Neutrophil (primary cell): ENCODE measurements around the gene RNASE11.
"Not testable (repeated sequence)": the region's sequence is repeated elsewhere in the genome, so short reads cannot be mapped to it uniquely, and the experiment has no call there.

Source experiments
- H3K27ac ChIP-seq: fragments of 200-600 bp; sonication (generic); 2 replicates; pipeline ENCODE4 v1.5.1; 2016; ENCODE audit warnings: mild to moderate bottlenecking, moderate library complexity
- H3K27me3 ChIP-seq: fragments of 200-600 bp; sonication (generic); 2 replicates; pipeline ENCODE4 v1.6.0; 2016; ENCODE audit warnings: mild to moderate bottlenecking
- H3K36me3 ChIP-seq: fragments of 200-600 bp; sonication (generic); 2 replicates; pipeline ENCODE4 v1.5.1; 2017
- H3K4me1 ChIP-seq, 2 experiments: fragments of 200-600 bp in 1 of 2; sonication (generic) in 1 of 2; 1 replicate in 1 of 2; 2 replicates in 1 of 2; pipeline versions ENCODE4 v1.5.1 to v1.6.1; 2013 to 2016; ENCODE audit warnings: low read depth in 1 of 2, low read length in 1 of 2, mild to moderate bottlenecking in 1 of 2, moderate library complexity in 1 of 2; ENCODE audit not compliant: control insufficient read depth in 1 of 2, insufficient read depth in 1 of 2
- H3K4me3 ChIP-seq, 2 experiments: fragments of 200-600 bp in 1 of 2; sonication (generic) in 1 of 2; 1 replicate in 1 of 2; 2 replicates in 1 of 2; pipeline ENCODE4 v1.5.1; 2013 to 2016; ENCODE audit warnings: low read depth in 1 of 2, low read length in 1 of 2, mild to moderate bottlenecking in 1 of 2, moderate library complexity in 1 of 2
- H3K9me3 ChIP-seq: fragments of 200-600 bp; sonication (generic); 2 replicates; pipeline ENCODE4 v1.5.1; 2016
- CTCF ChIP-seq: fragments of 200-600 bp; sonication (generic); IDR thresholded peaks from 2 replicates; pipeline ENCODE4 v1.5.1; 2016; ENCODE audit warnings: antibody characterized with exemption

Gene RNASE11

DNA sequence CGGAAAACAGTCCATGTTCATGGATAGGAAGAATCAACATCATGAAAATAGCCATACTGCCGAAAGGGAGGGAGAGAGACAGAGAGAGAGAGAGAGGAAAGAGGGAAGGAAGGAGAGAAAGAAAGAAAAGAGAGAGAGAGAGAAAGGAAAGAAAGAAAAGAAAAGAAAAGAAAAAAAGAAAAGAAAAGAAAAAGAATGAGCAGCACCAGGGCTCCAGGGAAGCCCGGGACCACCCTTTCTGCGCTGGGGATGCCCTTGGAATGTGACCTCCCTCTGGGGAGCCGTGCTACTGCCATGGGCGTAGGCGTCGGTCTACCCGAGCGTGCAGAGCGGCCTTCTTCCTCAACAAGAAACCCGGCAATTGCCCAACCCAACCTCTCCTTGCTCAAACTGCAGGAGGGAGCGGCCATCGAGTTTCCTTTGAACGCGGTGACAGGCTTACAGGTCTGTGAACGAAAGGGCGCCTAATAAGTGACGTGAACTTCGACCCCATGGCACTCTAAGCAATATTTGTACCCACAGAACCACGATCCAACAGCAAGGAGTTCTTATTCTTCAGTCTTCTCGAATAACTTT lies 36.8 kb upstream of the RNASE11 start:
- no peaks in the 10 kb centered on the region for H3K9me3 ChIP-seq
- peaks cover 50% of the 10 kb centered on the region for H3K27me3 ChIP-seq
- TF ChIP-seq CTCF, result no peak
- no peak overlapping the region for H3K27ac ChIP-seq
- H3K36me3 ChIP-seq, result no peaks in the 10 kb centered on the region
- H3K4me1 ChIP-seq, result peaks cover 34 to 41% of the 10 kb centered on the region in 2 experiments
- peak overlapping the region; percentile 17 to 23 for H3K4me3 ChIP-seq

- Histone ChIP-seq H3K27me3 (peaks cover 43% of the 10 kb centered on the region), H3K9me3 (no peaks in the 10 kb centered on the region), H3K4me1 (peaks cover 34 to 41% of the 10 kb centered on the region in 2 experiments), H3K4me3 (peak overlapping the region in 1 of 2 experiments; percentile 23), H3K27ac (no peak overlapping the region), H3K36me3 (no peaks in the 10 kb centered on the region)
- no peak for TF ChIP-seq CTCF
Measured at GRCh38 chr14:20623798-20624197, 36.0 kb upstream of the RNASE11 start.

DNA sequence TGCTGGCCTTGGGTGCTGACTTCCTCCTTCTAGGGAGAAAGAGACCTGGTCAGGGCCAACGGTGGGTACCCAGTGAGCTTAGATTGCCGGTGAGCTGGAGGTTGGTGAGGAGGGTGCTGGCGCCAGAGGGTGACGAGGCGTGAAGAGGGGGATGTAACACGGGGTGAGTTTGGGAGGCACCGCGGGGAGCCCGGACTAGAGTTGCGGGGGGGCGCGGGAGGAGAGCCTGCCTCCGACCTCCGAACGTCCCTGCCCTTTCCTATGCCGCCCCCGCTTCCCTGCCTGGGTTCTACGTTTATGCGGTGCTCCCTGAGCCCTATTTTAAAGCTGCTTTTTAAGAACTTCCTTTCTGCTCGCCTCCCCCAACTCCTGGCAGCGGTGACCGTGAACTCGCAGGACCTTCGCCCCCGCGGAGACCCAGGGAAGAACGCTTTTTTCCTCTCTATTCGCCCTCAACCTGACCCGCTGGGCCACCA lies 35.1 kb upstream of the RNASE11 start:
- Histone ChIP-seq H3K4me3 (peak overlapping the region; percentile 21 to 23), H3K36me3 (no peaks in the 10 kb centered on the region), H3K9me3 (no peaks in the 10 kb centered on the region), H3K27ac (no peak overlapping the region), H3K27me3 (peaks cover 33% of the 10 kb centered on the region), H3K4me1 (peaks cover 42 to 48% of the 10 kb centered on the region in 2 experiments)
- no peak for TF ChIP-seq CTCF

DNA sequence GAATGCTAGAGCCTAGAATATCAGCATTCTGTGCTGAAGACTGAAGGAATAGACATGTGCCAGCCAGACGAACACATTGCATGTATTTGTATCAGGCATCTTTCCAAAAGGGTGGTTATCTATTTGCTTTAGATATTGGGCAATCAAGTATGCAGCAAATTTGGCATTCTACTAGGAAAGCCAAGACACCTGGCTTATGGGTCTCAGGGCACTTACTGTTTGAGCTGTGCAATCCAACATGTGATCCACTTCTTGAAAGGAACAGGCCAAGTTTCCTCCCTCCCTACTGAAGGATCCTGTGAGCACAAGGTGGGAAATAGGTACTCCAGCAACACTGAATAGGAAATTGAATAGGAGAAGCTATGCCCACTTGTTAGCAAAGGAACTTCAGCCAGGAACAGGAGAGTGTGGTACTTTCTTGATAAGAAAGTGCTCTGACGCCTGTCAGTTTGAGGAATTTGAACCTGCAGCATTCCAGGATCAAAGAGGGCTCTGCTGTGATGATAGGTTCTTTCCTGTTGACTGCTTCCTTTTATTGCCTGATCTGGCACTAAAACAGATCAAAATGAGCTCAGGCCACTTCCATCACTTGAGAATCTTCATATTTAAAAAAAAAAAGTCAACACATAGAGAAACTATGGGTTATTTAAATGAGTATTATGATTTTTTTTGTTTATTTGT lies 33.1 kb upstream of the RNASE11 start:
- TF ChIP-seq CTCF, result no peak
- H3K27ac ChIP-seq, result no peak overlapping the region
- peaks cover 14% of the 10 kb centered on the region for H3K27me3 ChIP-seq

GRCh38 chr14:20619688-20620087 lies 31.9 kb upstream of the RNASE11 start:
- peaks cover 32 to 33% of the 10 kb centered on the region in 2 experiments for H3K4me1 ChIP-seq
- H3K27me3 ChIP-seq, H3K4me3 ChIP-seq, H3K9me3 ChIP-seq, H3K36me3 ChIP-seq, H3K27ac ChIP-seq: not testable (repeated sequence)

More for the DNA sequence above, 33.1 kb upstream of the RNASE11 start:
- H3K9me3 ChIP-seq, result no peaks in the 10 kb centered on the region
- peaks cover 44% of the 10 kb centered on the region in 2 experiments for H3K4me1 ChIP-seq
- no peak overlapping the region for H3K4me3 ChIP-seq
- no peaks in the 10 kb centered on the region for H3K36me3 ChIP-seq

DNA sequence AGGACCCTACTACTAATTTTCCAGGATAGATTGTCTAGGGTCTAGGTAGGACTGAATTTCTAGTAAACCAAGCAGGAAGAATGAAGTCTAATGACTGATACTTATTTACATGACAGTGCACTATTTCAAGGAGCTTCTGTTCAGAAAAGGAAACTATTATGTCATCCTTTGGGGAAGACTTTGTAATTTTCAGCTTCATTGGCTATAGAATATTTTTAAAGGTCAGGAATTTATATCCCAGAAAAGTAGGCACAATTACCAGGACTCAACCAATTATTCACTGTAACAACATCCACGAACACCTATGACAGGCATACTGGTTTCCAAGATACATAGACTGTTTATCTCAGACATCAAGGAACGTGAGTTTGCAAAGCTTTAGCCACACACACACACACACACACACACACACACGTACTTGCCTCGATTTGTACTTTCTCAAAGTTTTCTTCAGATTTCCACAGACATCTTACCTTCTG lies 30.5 kb upstream of the RNASE11 start:
- Histone ChIP-seq H3K4me1 (peaks cover 27 to 33% of the 10 kb centered on the region in 2 experiments), H3K9me3 (no peaks in the 10 kb centered on the region), H3K4me3 (no peak overlapping the region), H3K27ac (peak overlapping the region; percentile 30), H3K27me3 (peaks cover 10% of the 10 kb centered on the region), H3K36me3 (no peaks in the 10 kb centered on the region)
- no peak for TF ChIP-seq CTCF
